Esophagus squamous epithelium (tissue), 5 donors: ENCODE measurements around the gene LARP1. TPM values are rescaled to one million over a fixed set of nuclear protein-coding genes. Genes with fewer than 3 reads are reported as not detected.
"Not testable (repeated sequence)": the region's sequence is repeated elsewhere in the genome, so short reads cannot be mapped to it uniquely, and the experiment has no call there.

Experiments used
- DNase-seq: peaks from one replicate; lab custom pipeline; 2025; lab: John Stamatoyannopoulos, UW
- H3K27ac ChIP-seq, 4 donors: fragments of 200-600 bp; sonication (generic); one replicate each; pipeline ENCODE4 v1.5.1; 2016 to 2019; ENCODE audit warnings: mild to moderate bottlenecking in 1 of 4
- H3K27me3 ChIP-seq, 4 donors: fragments of 200-600 bp; sonication (generic); 1 replicate in 3 of 4; 2 replicates in 1 of 4; pipeline versions ENCODE4 v1.5.1 to v1.6.0; 2017 to 2021; ENCODE audit warnings: antibody characterized with exemption in 1 of 4
- H3K36me3 ChIP-seq, 3 donors: fragments of 200-600 bp; sonication (generic); one replicate each; pipeline ENCODE4 v1.5.1; 2016 to 2019
- H3K4me1 ChIP-seq, 3 donors: fragments of 200-600 bp; sonication (generic); one replicate each; pipeline ENCODE4 v1.5.1; 2017 to 2019
- H3K4me3 ChIP-seq, 4 donors: fragments of 200-600 bp; sonication (generic); 1 replicate in 3 of 4; 2 replicates in 1 of 4; pipeline ENCODE4 v1.5.1; 2016 to 2019; ENCODE audit warnings: mild to moderate bottlenecking in 2 of 4, moderate library complexity in 1 of 4
- H3K9me3 ChIP-seq, 3 donors: fragments of 200-600 bp; sonication (generic); one replicate each; pipeline ENCODE4 v1.5.1; 2016 to 2019
- CTCF ChIP-seq, 6 experiments: fragments of 450-650 bp in 4 of 6; fragments of 200-600 bp in 2 of 6; sonication (generic) in 2 of 6; IDR thresholded peaks; one replicate each; pipeline ENCODE4 v1.5.1; 2016 to 2019; ENCODE audit warnings: antibody characterized with exemption in 6 of 6, mild to moderate bottlenecking in 4 of 6, moderate library complexity in 4 of 6
- POLR2A ChIP-seq, 4 donors: fragments of 450-650 bp; IDR thresholded peaks; one replicate each; pipeline ENCODE4 v1.6.1; 2017; ENCODE audit warnings: antibody characterized with exemption in 4 of 4, mild to moderate bottlenecking in 4 of 4, moderate library complexity in 3 of 4
- WGBS, 2 donors: methylation state at CpG; one replicate each; pipeline ENCODE4 v1.1.5; 2018; 5-methylcytosine and 5-hydroxymethylcytosine counted together
- intact Hi-C: fragments of 100-400 bp; cut with DNase I; formaldehyde crosslinking; loops from one replicate; pipeline ENCODE4 v1.15.0; 2022
- total RNA-seq, 4 donors: library from RNA; depleted of rRNA; stranded (reverse); fragments of >200 nt; gene quantifications; one replicate each; pipeline ENCODE4 v1.1.0, GENCODE V29; 2016
- donor health status: DM: yes; HTN: yes; CAD: no.

Gene LARP1
- total RNA-seq, 4 donors from 2014 or later = 81.7 to 105 (median 95.2) TPM

GRCh38 chr5:154758493-154758892 is 3.3 kb downstream of the LARP1 start:
- Histone ChIP-seq H3K27ac (peak overlapping the region; percentile 94 to 99 (median 99)), H3K27me3 (no peaks in the 10 kb centered on the region), H3K4me3 (peak overlapping the region in 3 of 4 donors; percentile 75 to 100 (median 99)), H3K9me3 (no peaks in the 10 kb centered on the region), H3K4me1 (peaks cover 28 to 76% (median 56%) of the 10 kb centered on the region in 3 donors), H3K36me3 (no peaks in the 10 kb centered on the region)
- intact Hi-C loops = loop anchor here (10.0 kb wide), 1 partner anchor 56 kb away; no protein-coding TSS in a partner anchor
- DNase-seq = no peak
- 17 to 22% methylated on average over 5 of the region's 5 CpGs for WGBS, 2 donors
- TF ChIP-seq CTCF (IDR thresholded peaks at IDR 0.05) (no peak), POLR2A (IDR thresholded peaks at IDR 0.05) (no peak)

GRCh38 chr5:154758977-154759376 is 3.8 kb downstream of the LARP1 start:
- WGBS, 2 donors = 35 to 44% methylated on average over 3 of the region's 3 CpGs
- Histone ChIP-seq H3K4me3 (no peak overlapping the region), H3K27me3 (no peaks in the 10 kb centered on the region), H3K36me3 (no peaks in the 10 kb centered on the region), H3K4me1 (peaks cover 28 to 71% (median 51%) of the 10 kb centered on the region in 3 donors), H3K9me3 (no peaks in the 10 kb centered on the region), H3K27ac (peak overlapping the region in 2 of 4 donors; percentile 99)
- TF ChIP-seq POLR2A (IDR thresholded peaks at IDR 0.05) = no peak
- TF ChIP-seq CTCF (IDR thresholded peaks at IDR 0.05) = no peak
- intact Hi-C loops = loop anchor here (10.0 kb wide), 1 partner anchor 56 kb away; no protein-coding TSS in a partner anchor
- no peak for DNase-seq

DNA sequence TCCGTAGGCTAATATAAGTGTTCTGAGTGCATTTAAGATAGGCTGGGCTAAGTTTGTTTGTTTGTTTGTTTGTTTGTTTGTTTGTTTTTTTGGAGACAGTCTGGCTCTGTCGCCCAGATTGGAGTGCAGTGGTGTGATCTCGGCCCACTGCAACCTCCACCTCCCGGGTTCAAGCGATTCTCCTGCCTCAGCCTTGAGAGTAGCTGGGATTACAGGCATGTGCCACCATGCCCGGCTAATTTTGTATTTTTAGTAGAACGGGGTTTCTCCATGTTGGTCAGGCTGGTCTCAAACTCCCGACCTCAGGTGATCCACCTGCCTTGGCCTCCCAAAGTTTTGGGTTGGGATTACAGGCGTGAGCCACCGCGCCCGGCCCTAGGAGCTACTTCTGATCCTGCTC is 4.7 kb downstream of the LARP1 start:
- 77 to 84% methylated on average over 7 to 12 of the region's 12 CpGs for WGBS, 2 donors
- not testable (repeated sequence) for H3K9me3 ChIP-seq, H3K36me3 ChIP-seq, H3K27me3 ChIP-seq, H3K27ac ChIP-seq, DNase-seq, H3K4me3 ChIP-seq
- intact Hi-C loops = loop anchor here (10.0 kb wide), 1 partner anchor 55 kb away; no protein-coding TSS in a partner anchor
- H3K4me1 ChIP-seq = peaks cover 24 to 66% (median 45%) of the 10 kb centered on the region in 3 donors

GRCh38 chr5:154761046-154761736 is 6.0 kb downstream of the LARP1 start:
- intact Hi-C loops = no loop called here
- Histone ChIP-seq H3K4me3 (no peak overlapping the region), H3K4me1 (peaks cover 24 to 79% (median 47%) of the 10 kb centered on the region in 3 donors), H3K36me3 (no peaks in the 10 kb centered on the region), H3K27me3 (no peaks in the 10 kb centered on the region), H3K27ac (peak overlapping the region in 3 of 4 donors; percentile 17 to 61 (median 55)), H3K9me3 (no peaks in the 10 kb centered on the region)
- 34 to 50% methylated on average over 3 of the region's 5 CpGs for WGBS, 2 donors
- DNase-seq = no peak
- no peak for TF ChIP-seq CTCF (IDR thresholded peaks at IDR 0.05)
- no peak for TF ChIP-seq POLR2A (IDR thresholded peaks at IDR 0.05)

DNA sequence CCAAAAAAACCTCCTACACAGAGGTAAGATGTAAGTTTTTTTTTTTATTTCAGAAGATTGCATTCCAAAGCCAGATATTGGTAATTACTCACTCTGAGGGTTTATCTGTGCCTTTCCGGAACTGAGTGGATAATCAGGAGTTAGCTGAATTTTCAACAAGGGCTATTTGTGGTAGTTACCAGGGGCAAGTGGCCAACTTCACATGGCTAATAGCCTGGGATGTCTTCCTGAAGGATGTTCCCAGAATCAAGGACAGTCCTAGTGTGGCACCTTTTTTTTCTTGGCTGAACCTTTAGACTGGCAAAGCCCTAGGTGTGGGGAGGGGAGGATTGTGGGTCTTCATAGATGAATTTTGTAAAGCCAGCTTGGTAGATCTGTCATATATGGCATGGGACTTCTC is 7.1 kb downstream of the LARP1 start:
- DNase-seq = no peak
- H3K4me1 ChIP-seq = peaks cover 24 to 88% (median 57%) of the 10 kb centered on the region in 3 donors
- no peaks in the 10 kb centered on the region for H3K27me3 ChIP-seq
- no peak overlapping the region for H3K4me3 ChIP-seq
- no peaks in the 10 kb centered on the region for H3K9me3 ChIP-seq
- TF ChIP-seq CTCF (IDR thresholded peaks at IDR 0.05) (no peak), POLR2A (IDR thresholded peaks at IDR 0.05) (no peak)
- 43 to 67% methylated on average over 1 of the region's 1 CpG for WGBS, 2 donors
- intact Hi-C loops = no loop called here
- H3K27ac ChIP-seq = no peak overlapping the region
- no peaks in the 10 kb centered on the region for H3K36me3 ChIP-seq
